Brain microvascular endothelial cell (primary cell): Measurements from ENCODE around the gene RAB33A.

Source experiments
- DNase-seq: peaks from one replicate; pipeline ENCODE4 v3.0.0-alpha.2; 2020
- H3K27ac ChIP-seq: fragments of 250-450 bp; sonication (Bioruptor Pico); 2 replicates; pipeline ENCODE4 v1.5.1; 2020; ENCODE audit warnings: mild to moderate bottlenecking, moderate library complexity
- H3K27me3 ChIP-seq: fragments of 250-450 bp; sonication (Bioruptor Pico); replicated peaks from 2 replicates; pipeline ENCODE4 v1.5.1; 2020; ENCODE audit warnings: mild to moderate bottlenecking
- H3K36me3 ChIP-seq: fragments of 250-450 bp; sonication (Bioruptor Pico); replicated peaks from 2 replicates; pipeline ENCODE4 v1.5.1; 2020; ENCODE audit warnings: mild to moderate bottlenecking
- H3K4me3 ChIP-seq: 2 replicates; pipeline ENCODE4 v1.5.1; 2011; ENCODE audit warnings: low read depth, mild to moderate bottlenecking, control low read depth, low read length, moderate library complexity
- CTCF ChIP-seq: IDR thresholded peaks from 2 replicates; pipeline ENCODE4 v1.5.1; 2011; ENCODE audit warnings: low read depth, mild to moderate bottlenecking, moderate library complexity, low read length, control low read depth, inconsistent platforms; ENCODE audit errors: missing control alignments
- in situ Hi-C: cut with HindIII; loops from 2 replicates; pipeline ENCODE4 v1.10.0; 2017; ENCODE audit warnings: low sequenced_read_pairs, low pct_ligation_motif_present

The RAB33A gene

DNA sequence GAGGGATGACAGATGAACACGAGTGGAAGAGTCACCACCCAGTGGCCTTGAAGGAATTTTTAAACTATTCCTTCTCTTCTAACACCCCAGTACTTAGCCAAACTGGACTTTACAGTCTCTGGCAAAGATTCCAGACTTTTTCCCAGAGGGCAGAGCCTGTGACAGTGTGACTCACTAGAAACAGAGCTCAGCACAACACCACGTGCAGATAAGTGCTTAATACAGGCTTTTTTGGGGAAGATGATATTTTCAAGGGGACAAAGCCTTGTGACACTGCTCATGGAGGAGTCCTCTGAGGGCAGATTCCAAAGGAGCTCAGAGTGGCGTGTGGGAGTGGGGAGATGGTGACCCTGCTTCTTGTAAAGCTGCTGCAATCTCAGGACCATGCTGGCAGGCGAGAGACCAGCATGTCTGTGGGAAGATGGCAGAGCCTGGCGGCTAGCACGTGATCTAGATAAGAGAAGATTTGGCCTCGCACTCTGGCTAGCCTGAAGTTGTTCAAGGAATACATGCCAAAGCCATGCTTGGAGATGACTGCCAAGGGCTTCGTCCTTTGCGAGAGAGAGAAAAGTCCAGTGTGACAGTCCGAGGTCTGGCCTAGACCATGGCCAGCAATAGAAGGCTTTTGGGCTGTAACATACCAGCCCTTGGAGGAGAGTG lies 2.4 kb downstream of the RAB33A start:
- TF ChIP-seq CTCF: no peak
- DNase-seq: peak; percentile 50
- H3K27ac ChIP-seq: peak overlapping the region; percentile 80
- H3K27me3 ChIP-seq: no peaks in the 10 kb centered on the region
- no peak overlapping the region for H3K4me3 ChIP-seq
- no peaks in the 10 kb centered on the region for H3K36me3 ChIP-seq
- in situ Hi-C loops: no loop called here

DNA sequence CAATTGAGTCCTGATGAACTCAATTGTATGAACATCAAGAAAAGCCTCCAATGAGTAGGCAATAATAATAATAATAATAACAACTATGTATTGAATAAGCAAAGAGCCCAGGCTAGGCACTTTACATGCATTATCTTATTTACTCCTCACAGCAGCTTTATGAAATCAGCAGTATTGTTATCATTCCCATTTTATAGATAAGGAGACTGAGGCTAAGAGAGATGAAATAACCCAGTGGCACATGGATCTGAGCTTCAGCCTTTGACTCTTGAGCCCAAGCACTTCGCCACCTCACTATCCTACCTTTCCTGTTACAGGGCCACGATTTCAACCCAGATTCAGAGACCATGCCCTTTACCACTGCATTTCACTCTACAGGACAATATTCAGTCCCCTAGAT lies 3.2 kb downstream of the RAB33A start:
- H3K4me3 ChIP-seq: no peak overlapping the region
- no peak for TF ChIP-seq CTCF
- H3K27ac ChIP-seq: no peak overlapping the region

GRCh38 chrX:130176354-130176776 lies 4.6 kb downstream of the RAB33A start:
- DNase-seq: no peak
- Histone ChIP-seq H3K36me3 (no peaks in the 10 kb centered on the region), H3K27ac (no peak overlapping the region), H3K27me3 (no peaks in the 10 kb centered on the region), H3K4me3 (no peak overlapping the region)
- TF ChIP-seq CTCF: no peak
- in situ Hi-C loops: no loop called here

More for the DNA sequence above, 3.2 kb downstream of the RAB33A start:
- Histone ChIP-seq H3K36me3 (no peaks in the 10 kb centered on the region), H3K27me3 (no peaks in the 10 kb centered on the region)
- no peak for DNase-seq
- in situ Hi-C loops: no loop called here

GRCh38 chrX:130176942-130177341 lies 5.2 kb downstream of the RAB33A start:
- no peak for DNase-seq
- Histone ChIP-seq H3K27me3 (no peaks in the 10 kb centered on the region), H3K27ac (no peak overlapping the region), H3K36me3 (no peaks in the 10 kb centered on the region), H3K4me3 (no peak overlapping the region)
- TF ChIP-seq CTCF: no peak
- in situ Hi-C loops: no loop called here

GRCh38 chrX:130179170-130179569 lies 7.4 kb downstream of the RAB33A start:
- TF ChIP-seq CTCF: no peak
- Histone ChIP-seq H3K4me3 (no peak overlapping the region), H3K36me3 (no peaks in the 10 kb centered on the region), H3K27me3 (no peaks in the 10 kb centered on the region), H3K27ac (no peak overlapping the region)
- in situ Hi-C loops: no loop called here
- no peak for DNase-seq

GRCh38 chrX:130179579-130180215 lies 7.9 kb downstream of the RAB33A start:
- TF ChIP-seq CTCF: no peak
- in situ Hi-C loops: no loop called here
- Histone ChIP-seq H3K36me3 (no peaks in the 10 kb centered on the region), H3K27ac (no peak overlapping the region), H3K27me3 (no peaks in the 10 kb centered on the region), H3K4me3 (no peak overlapping the region)
- peak; percentile 49 for DNase-seq
